Astrocyte (in vitro differentiated cells and primary cell): ENCODE measurements around the gene RPS21.

Experiments used
- EZH2 ChIP-seq: IDR thresholded peaks from 2 replicates; pipeline ENCODE4 v1.6.1; 2012; ENCODE audit warnings: mild to moderate bottlenecking, low read length, inconsistent platforms; ENCODE audit not compliant: insufficient read depth
- TF ChIP-seq, protein P1 (sequence below): IDR thresholded peaks from 2 replicates; pipeline ENCODE4 v1.5.1; 2011; ENCODE audit warnings: low read depth, mild to moderate bottlenecking, inconsistent platforms, low read length, moderate library complexity; ENCODE audit not compliant: insufficient read depth

DNA sequence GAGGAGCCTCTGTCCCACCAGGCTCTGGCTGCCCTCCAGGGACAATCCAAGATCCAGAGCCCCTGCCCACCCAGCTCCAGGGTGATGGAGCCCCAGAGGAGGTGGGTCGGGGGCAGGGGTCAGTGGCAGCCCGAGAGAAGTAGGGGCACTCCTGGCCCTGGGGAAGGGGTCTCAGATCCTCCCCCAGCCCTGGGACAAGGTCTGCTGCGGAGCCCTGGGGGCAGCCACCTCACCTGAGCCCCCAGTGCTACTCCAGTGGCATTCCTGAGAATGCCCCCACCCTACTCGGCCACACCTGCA is 17.1 kb upstream of the RPS21 start:
- TF ChIP-seq, protein P1, sequence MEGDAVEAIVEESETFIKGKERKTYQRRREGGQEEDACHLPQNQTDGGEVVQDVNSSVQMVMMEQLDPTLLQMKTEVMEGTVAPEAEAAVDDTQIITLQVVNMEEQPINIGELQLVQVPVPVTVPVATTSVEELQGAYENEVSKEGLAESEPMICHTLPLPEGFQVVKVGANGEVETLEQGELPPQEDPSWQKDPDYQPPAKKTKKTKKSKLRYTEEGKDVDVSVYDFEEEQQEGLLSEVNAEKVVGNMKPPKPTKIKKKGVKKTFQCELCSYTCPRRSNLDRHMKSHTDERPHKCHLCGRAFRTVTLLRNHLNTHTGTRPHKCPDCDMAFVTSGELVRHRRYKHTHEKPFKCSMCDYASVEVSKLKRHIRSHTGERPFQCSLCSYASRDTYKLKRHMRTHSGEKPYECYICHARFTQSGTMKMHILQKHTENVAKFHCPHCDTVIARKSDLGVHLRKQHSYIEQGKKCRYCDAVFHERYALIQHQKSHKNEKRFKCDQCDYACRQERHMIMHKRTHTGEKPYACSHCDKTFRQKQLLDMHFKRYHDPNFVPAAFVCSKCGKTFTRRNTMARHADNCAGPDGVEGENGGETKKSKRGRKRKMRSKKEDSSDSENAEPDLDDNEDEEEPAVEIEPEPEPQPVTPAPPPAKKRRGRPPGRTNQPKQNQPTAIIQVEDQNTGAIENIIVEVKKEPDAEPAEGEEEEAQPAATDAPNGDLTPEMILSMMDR: no peak
- TF ChIP-seq EZH2: no peak
